Uterus (tissue), 2 donors: ENCODE measurements around the gene OSBPL8.

Experiments used
- CTCF ChIP-seq, 4 experiments: fragments of 200-600 bp in 2 of 4; fragments of 450-650 bp in 2 of 4; sonication (generic) in 2 of 4; IDR thresholded peaks; one replicate each; pipeline ENCODE4 v1.5.1; 2016 to 2019; ENCODE audit warnings: antibody characterized with exemption in 4 of 4, mild to moderate bottlenecking in 2 of 4, moderate library complexity in 1 of 4
- POLR2A ChIP-seq, 2 donors: fragments of 450-650 bp; IDR thresholded peaks; one replicate each; pipeline ENCODE4 v1.6.1; 2016; ENCODE audit warnings: antibody characterized with exemption in 2 of 2, mild to moderate bottlenecking in 1 of 2, moderate library complexity in 1 of 2

- TF ChIP-seq CTCF (IDR thresholded peaks at IDR 0.05): no peak
- no peak for TF ChIP-seq POLR2A (IDR thresholded peaks at IDR 0.05)
Measured at GRCh38 chr12:76543813-76544347, 15.7 kb downstream of the OSBPL8 start.
